K562 (cell line): ENCODE data around the gene ZNF546. TPM values are rescaled to one million over a fixed set of nuclear protein-coding genes. Genes with fewer than 3 reads are reported as not detected.
"Not testable (repeated sequence)": the region's sequence is repeated elsewhere in the genome, so short reads cannot be mapped to it uniquely, and the experiment has no call there.

ENCODE experiments used
- ATAC-seq: fragments of 200-7000 bp; cut with Tn5 transposase; 3 replicates; pipeline ENCODE4 v1.9.1; 2020; ENCODE audit warnings: moderate library complexity
- BruUV-seq: library from RNA; stranded (reverse); fragments of 400-500 nt; replicated peaks from 2 replicates; lab custom pipeline; 2021; lab: Mats Ljungman, UMichigan
- CTCF ChIA-PET: fragments of 300-600 bp; formaldehyde crosslinking; extraction: SDS; loops from one replicate; lab custom pipeline; 2021; ENCODE audit warnings: low intra/inter-chr PET ratio; lab: Yijun Ruan, JAX
- POLR2A ChIA-PET: fragments of 300-600, 350-650 bp; sonication (Branson Sonifier 250); formaldehyde crosslinking; extraction: SDS; loops from one replicate; lab custom pipeline; 2021; ENCODE audit warnings: antibody characterized with exemption, inconsistent platforms; lab: Yijun Ruan, JAX
- DNase-seq, 4 experiments: peaks; one replicate each; pipeline versions ENCODE4 v3.0.0 to v3.0.0-alpha.2; 2011 to 2018; ENCODE audit warnings: low spot score in 3 of 4, mixed read lengths in 3 of 4; ENCODE audit errors: extremely low read depth in 1 of 4
- FAIRE-seq: peaks from 2 replicates; lab custom pipeline; 2011; peaks lifted over from hg19 to GRCh38; lab: Jason Lieb, UNC
- H2AFZ ChIP-seq: 2 replicates; pipeline ENCODE4 v1.6.0; 2011; ENCODE audit warnings: low read depth, low read length, control low read depth, inconsistent platforms
- H3K27ac ChIP-seq: fragments of 200-600 bp; 3 replicates; pipeline ENCODE4 v1.8.0; 2011; ENCODE audit warnings: low read depth, mild to moderate bottlenecking, control low read depth, inconsistent platforms, low read length, moderate library complexity, mixed read lengths; ENCODE audit errors: extremely low read depth
- H3K27me3 ChIP-seq, 2 experiments: fragments of 300-600 bp in 1 of 2; 2 replicates in 1 of 2; 3 replicates in 1 of 2; pipeline versions ENCODE4 v1.6.0 to v1.8.0; 2011; ENCODE audit warnings: inconsistent platforms in 2 of 2, low read length in 2 of 2, mild to moderate bottlenecking in 1 of 2, mixed read lengths in 1 of 2, moderate library complexity in 1 of 2; ENCODE audit not compliant: control insufficient read depth in 2 of 2, insufficient read depth in 2 of 2
- H3K36me3 ChIP-seq: fragments of 300-600 bp; 3 replicates; pipeline ENCODE4 v1.8.0; 2011; ENCODE audit warnings: mild to moderate bottlenecking, low read length, inconsistent platforms; ENCODE audit not compliant: control insufficient read depth, insufficient read depth
- H3K4me1 ChIP-seq, 2 experiments: fragments of 200-600 bp in 1 of 2; replicated peaks in 1 of 2; 2 replicates in 1 of 2; 3 replicates in 1 of 2; pipeline versions ENCODE4 v1.5.1 to v1.8.0; 2011; ENCODE audit warnings: inconsistent platforms in 2 of 2, low read length in 2 of 2, mild to moderate bottlenecking in 1 of 2, mixed read lengths in 1 of 2, moderate library complexity in 1 of 2; ENCODE audit not compliant: control insufficient read depth in 2 of 2, insufficient read depth in 2 of 2
- H3K4me2 ChIP-seq: 2 replicates; pipeline ENCODE4 v1.6.1; 2011; ENCODE audit warnings: low read length, control low read depth, inconsistent platforms, mixed read lengths; ENCODE audit not compliant: insufficient read depth
- H3K4me3 ChIP-seq: fragments of 200-600 bp; sonication (generic), shearing (Covaris generic); 2 replicates; pipeline ENCODE4 v1.5.1; 2016; ENCODE audit warnings: control low read depth, inconsistent platforms
- H3K79me2 ChIP-seq: fragments of 200-600 bp; 3 replicates; pipeline ENCODE4 v1.8.0; 2011; ENCODE audit warnings: low read length, inconsistent platforms; ENCODE audit not compliant: control insufficient read depth, insufficient read depth
- H3K9ac ChIP-seq, 2 experiments: 2 replicates each; pipeline versions ENCODE4 v1.6.0 to v1.6.1; 2011; ENCODE audit warnings: low read depth in 2 of 2, low read length in 2 of 2, control low read depth in 1 of 2, inconsistent platforms in 1 of 2, mild to moderate bottlenecking in 1 of 2, mixed read lengths in 1 of 2; ENCODE audit not compliant: insufficient read depth in 1 of 2
- H3K9me1 ChIP-seq: one replicate; pipeline ENCODE4 v1.6.0; 2011; ENCODE audit warnings: inconsistent platforms, mild to moderate bottlenecking, low read length, moderate library complexity; ENCODE audit not compliant: control insufficient read depth, insufficient read depth
- H3K9me3 ChIP-seq: replicated peaks from 2 replicates; pipeline ENCODE4 v1.5.1; 2011; ENCODE audit warnings: low read depth, low read length, inconsistent platforms; ENCODE audit not compliant: control insufficient read depth, insufficient read depth
- H4K20me1 ChIP-seq: replicated peaks from 2 replicates; pipeline ENCODE4 v1.6.1; 2011; ENCODE audit warnings: low read length, inconsistent platforms, mixed read lengths; ENCODE audit not compliant: control insufficient read depth, insufficient read depth
- L3MBTL2 ChIP-seq: fragments of 450-650 bp; IDR thresholded peaks from 2 replicates; pipeline ENCODE4 v1.6.1; 2016; ENCODE audit warnings: mild to moderate bottlenecking, moderate library complexity
- ZFX ChIP-seq: sonication (generic); formaldehyde crosslinking; IDR thresholded peaks from 2 replicates; pipeline ENCODE4 v1.8.0; 2022; ENCODE audit warnings: mild to moderate bottlenecking, missing genetic modification reagents, moderate library complexity
- ZNF75A ChIP-seq: fragments of 450-650 bp; formaldehyde crosslinking; IDR thresholded peaks from 2 replicates; pipeline ENCODE4 v1.4.0; 2020; ENCODE audit warnings: mild to moderate bottlenecking
- WGBS: fragments of 100-300 bp; shearing (Covaris generic); methylation state at CpG from one replicate; pipeline ENCODE4 v1.1.6; 2016; ENCODE audit warnings: low coverage, mixed read lengths; ENCODE audit not compliant: insufficient coverage; ENCODE audit errors: missing lambda C conversion rate; 5-methylcytosine and 5-hydroxymethylcytosine counted together
- in situ Hi-C: fragments of 300-500 bp; cut with MboI; formaldehyde crosslinking; loops from 4 replicates; pipeline ENCODE4 v1.15.0; 2018; ENCODE audit warnings: inconsistent platforms, mixed read lengths
- intact Hi-C: fragments of 100-400 bp; cut with micrococcal nuclease; formaldehyde crosslinking; loops from 2 replicates; pipeline ENCODE4 v1.14.2; 2022
- polyA plus RNA-seq, 8 experiments: library from polyadenylated mRNA; depleted of rRNA in 4 of 8; stranded (reverse) in 5 of 8; unstranded in 3 of 8; fragments of >200 nt; fragmentation: Nextera tagmentation in 2 of 8; fragmentation: Illumina TruSeq in 1 of 8; extraction: Ambion mirVana in 2 of 8; extraction: Trizol in 1 of 8; gene quantifications; 2 replicates each; pipeline versions ENCODE4 v1.2.1 to v1.2.3, GENCODE V29; 2011 to 2014; ENCODE audit warnings: inconsistent platforms in 1 of 8, missing spikeins in 1 of 8
- total RNA-seq, 7 experiments: library from RNA; depleted of rRNA in 6 of 7; stranded (reverse); fragments of >200 nt in 6 of 7; fragmentation: Illumina TruSeq in 2 of 7; extraction: Trizol in 2 of 7; gene quantifications; 2 replicates each; pipeline versions ENCODE4 v1.2.1 to v1.2.3, GENCODE V29; 2011 to 2021; ENCODE audit warnings: low replicate concordance in 1 of 7

The ZNF546 gene
- total and polyA plus RNA-seq, 9 of the 15 experiments (the other 6 are each of a cell fraction or from before 2014, with no cell fraction given) = 0.73 to 5.1 (median 2.2) TPM

DNA sequence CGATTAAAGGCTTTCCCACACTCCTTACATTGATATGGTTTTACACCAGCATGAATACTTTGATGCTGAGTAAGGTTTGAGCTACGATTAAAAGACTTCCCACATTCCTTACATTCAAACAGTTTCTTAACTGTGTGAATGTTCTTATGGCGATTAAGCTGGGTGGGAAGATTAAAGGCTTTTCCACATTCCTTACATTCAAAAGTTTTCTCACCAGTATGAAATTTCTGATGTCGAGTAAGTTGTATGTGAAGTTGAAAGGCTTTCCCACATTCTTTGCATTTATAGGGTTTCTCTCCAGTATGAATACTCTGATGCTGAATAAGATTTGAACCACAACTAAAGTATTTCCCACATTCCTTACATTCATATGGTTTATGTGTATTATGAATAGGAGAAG lies 39.1 kb downstream of the ZNF546 start:
- no TSS peak for BruUV-seq
- ChIA-PET CTCF (interaction anchor here (0.6 kb wide), 1 partner anchor 35 kb away, joined by 5 read pairs; no protein-coding TSS in a partner anchor), POLR2A (no interaction called here)
- no peak for TF ChIP-seq L3MBTL2
- peak; percentile 48; the same call in 1 of the 2 replicates for TF ChIP-seq ZNF75A (CRISPR knock-in tag)
- TF ChIP-seq ZFX (CRISPR knock-in tag) = no peak
- Histone ChIP-seq H4K20me1 (no peaks in the 10 kb centered on the region), H3K27ac (no peak overlapping the region), H3K9me1 (no peaks in the 10 kb centered on the region), H3K36me3 (no peaks in the 10 kb centered on the region), H3K9ac (no peak overlapping the region), H3K4me3 (no peak overlapping the region), H2AFZ (no peak overlapping the region), H3K79me2 (no peaks in the 10 kb centered on the region), H3K27me3 (no peaks in the 10 kb centered on the region), H3K4me1 (no peaks in the 10 kb centered on the region), H3K9me3 (peaks cover 12% of the 10 kb centered on the region), H3K4me2 (no peak overlapping the region)
- in situ Hi-C loops = no loop called here
- 45% methylated on average over 4 of the region's 4 CpGs for WGBS
- DNase-seq = no peak
- no peak for ATAC-seq
- intact Hi-C loops = no loop called here
- FAIRE-seq = no peak

DNA sequence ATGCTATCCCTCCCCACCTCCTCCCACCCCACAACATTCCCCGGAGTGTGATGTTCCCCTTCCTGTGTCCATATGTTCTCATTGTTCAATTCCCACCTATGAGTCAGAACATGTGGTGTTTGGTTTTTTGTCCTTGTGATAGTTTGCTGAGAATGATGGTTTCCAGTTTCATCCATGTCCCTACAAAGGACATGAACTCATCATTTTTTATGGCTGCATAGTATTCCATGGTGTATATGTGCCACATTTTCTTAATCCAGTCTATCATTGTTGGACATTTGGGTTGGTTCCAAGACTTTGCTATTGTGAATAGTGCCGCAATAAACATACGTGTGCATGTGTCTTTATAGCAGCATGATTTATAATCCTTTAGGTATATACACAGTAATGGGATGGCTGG lies 41.2 kb downstream of the ZNF546 start:
- CTCF ChIA-PET, H3K79me2 ChIP-seq, intact Hi-C loops, H3K27ac ChIP-seq, H3K4me1 ChIP-seq, H3K4me2 ChIP-seq, H3K27me3 ChIP-seq, POLR2A ChIA-PET, H2AFZ ChIP-seq, ATAC-seq, H4K20me1 ChIP-seq, FAIRE-seq, H3K9ac ChIP-seq, H3K9me1 ChIP-seq, in situ Hi-C loops, DNase-seq, H3K36me3 ChIP-seq, BruUV-seq, H3K4me3 ChIP-seq: not testable (repeated sequence)
- peaks cover 12% of the 10 kb centered on the region for H3K9me3 ChIP-seq
- WGBS = 47% methylated on average over 1 of the region's 3 CpGs
